Stimulated activated naive B cell treated with anti-CD40 and anti-IgM and Interleukin-4, amounts not matched to agents 10 μg/mL and 1 μg/mL and 100 μg/mL, for 72 hours (primary cell): Measurements from ENCODE around the gene PTGS1.

Source experiments
- ATAC-seq, 2 donors: fragments of 150-1000 bp; cut with Tn5 transposase; replicated peaks; 2 replicates each; pipeline ENCODE4 v1.10.0; 2021; ENCODE audit warnings: moderate library complexity in 1 of 2
- DNase-seq: peaks from one replicate; pipeline ENCODE4 v3.0.0; 2021
- H3K27ac Mint-ChIP-seq: one replicate; pipeline ENCODE4 v1.8.0; 2022; ENCODE audit warnings: mild to moderate bottlenecking, mixed read lengths
- H3K27me3 Mint-ChIP-seq, 2 donors: one replicate each; pipeline ENCODE4 v1.8.0; 2022; ENCODE audit warnings: mixed read lengths in 2 of 2
- H3K36me3 Mint-ChIP-seq, 2 donors: one replicate each; pipeline ENCODE4 v1.8.0; 2022; ENCODE audit warnings: mixed read lengths in 2 of 2, mild to moderate bottlenecking in 1 of 2
- H3K4me1 Mint-ChIP-seq, 2 donors: one replicate each; pipeline ENCODE4 v1.8.0; 2022; ENCODE audit warnings: mixed read lengths in 2 of 2, mild to moderate bottlenecking in 1 of 2
- H3K4me3 Mint-ChIP-seq, 2 donors: one replicate each; pipeline ENCODE4 v1.8.0; 2022; ENCODE audit warnings: mild to moderate bottlenecking in 2 of 2, mixed read lengths in 2 of 2, moderate library complexity in 1 of 2
- H3K9me3 Mint-ChIP-seq, 2 donors: one replicate each; pipeline ENCODE4 v1.8.0; 2022; ENCODE audit warnings: mixed read lengths in 2 of 2, mild to moderate bottlenecking in 1 of 2

The PTGS1 gene

DNA sequence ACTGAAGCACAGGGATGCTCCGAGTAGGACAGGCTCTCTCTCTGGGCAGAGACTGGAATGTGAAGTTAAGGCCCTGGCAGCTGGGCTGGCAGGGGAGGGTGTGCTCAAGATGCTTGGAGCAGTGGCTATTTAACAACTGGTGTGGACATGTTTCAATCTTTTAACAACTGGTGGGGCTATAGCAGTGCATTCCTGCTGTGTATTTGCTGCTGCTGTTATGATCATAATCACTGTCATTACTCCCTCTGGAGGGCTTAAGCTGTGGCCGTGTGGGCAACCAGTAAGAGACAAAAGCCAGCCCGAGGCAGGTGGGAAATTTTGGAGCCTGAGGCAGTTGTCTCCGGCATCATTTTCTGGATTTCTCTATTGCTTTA, 33.3 kb upstream of the PTGS1 start:
- no peaks in the 10 kb centered on the region for H3K4me1 Mint-ChIP-seq
- no peaks in the 10 kb centered on the region for H3K9me3 Mint-ChIP-seq
- H3K27me3 Mint-ChIP-seq, result peaks cover 4 to 12% of the 10 kb centered on the region in 2 donors
- ATAC-seq, result no peak
- no peak for DNase-seq
- H3K4me3 Mint-ChIP-seq, result no peak overlapping the region
- H3K36me3 Mint-ChIP-seq, result peaks cover 0 to 1% of the 10 kb centered on the region in 2 donors
- H3K27ac Mint-ChIP-seq, result no peak overlapping the region

DNA sequence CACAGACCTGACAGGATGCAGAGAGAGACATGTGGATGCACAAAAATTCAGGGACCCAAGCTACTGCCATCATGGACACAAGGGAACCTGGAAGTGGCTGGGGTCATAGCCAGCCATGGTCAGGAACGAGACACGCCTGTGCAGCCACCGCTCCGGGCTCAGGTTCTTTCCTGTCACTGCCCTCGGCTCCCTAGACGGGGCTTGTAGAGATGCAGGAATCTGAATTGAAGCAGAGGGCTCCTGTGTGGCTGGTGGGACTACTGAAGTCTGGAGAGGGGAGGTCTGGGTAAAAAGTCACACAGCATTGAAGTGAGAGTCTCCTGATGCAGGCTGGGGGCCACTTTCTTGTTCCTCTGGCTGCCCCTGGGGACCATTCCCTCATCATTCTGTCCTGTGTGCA, 32.3 kb upstream of the PTGS1 start:
- Mint-ChIP-seq H3K9me3 (no peaks in the 10 kb centered on the region), H3K4me3 (no peak overlapping the region), H3K27ac (no peak overlapping the region), H3K36me3 (no peaks in the 10 kb centered on the region), H3K4me1 (no peaks in the 10 kb centered on the region), H3K27me3 (peaks cover 4 to 12% of the 10 kb centered on the region in 2 donors)
- ATAC-seq (no peak), DNase-seq (no peak)

DNA sequence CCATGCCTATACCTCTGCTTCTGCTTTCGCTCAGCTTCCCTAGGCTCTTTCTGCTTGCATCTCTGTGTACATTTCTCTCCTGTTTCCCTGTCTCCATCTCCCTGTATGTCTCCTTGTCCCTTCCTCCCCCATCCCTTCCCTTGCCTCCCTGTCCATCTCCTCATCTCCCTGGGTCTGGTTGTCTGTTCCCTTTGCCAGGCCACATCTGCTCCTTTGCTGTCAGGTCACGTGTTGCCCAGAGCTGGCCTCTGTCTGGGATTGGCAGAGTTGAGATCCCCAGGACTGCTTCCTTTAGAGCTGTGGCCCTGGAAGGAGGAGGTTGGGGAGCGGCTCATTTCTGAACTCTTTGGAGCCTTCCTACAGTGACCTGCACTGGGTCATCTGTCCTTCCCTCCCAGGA, 31.8 kb upstream of the PTGS1 start:
- Mint-ChIP-seq H3K9me3 (no peaks in the 10 kb centered on the region), H3K27ac (no peak overlapping the region), H3K36me3 (no peaks in the 10 kb centered on the region), H3K4me3 (no peak overlapping the region), H3K4me1 (no peaks in the 10 kb centered on the region), H3K27me3 (peaks cover 8 to 15% of the 10 kb centered on the region in 2 donors)
- ATAC-seq, result no peak
- no peak for DNase-seq

DNA sequence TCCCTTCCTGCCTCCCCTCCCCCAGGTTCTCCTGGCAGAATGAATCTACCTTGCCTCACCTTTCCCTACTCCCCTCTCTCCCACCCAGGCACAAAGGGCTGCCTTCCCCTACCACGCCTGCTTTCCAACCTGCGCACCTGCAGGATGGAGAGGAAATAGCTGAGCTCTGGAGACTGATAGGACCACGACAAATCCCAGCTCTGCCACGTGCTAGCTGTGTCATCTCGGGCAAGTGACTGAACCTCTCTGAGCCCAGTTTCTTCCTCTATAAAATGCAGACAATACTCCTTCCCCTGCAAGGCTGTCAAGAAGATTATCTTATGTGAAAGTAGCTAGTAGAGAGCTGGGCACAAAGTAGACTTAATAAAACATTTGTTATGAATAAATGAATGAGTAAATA, 31.2 kb upstream of the PTGS1 start:
- H3K4me1 Mint-ChIP-seq, result no peaks in the 10 kb centered on the region
- H3K27ac Mint-ChIP-seq, result no peak overlapping the region
- H3K4me3 Mint-ChIP-seq, result no peak overlapping the region
- peaks cover 8 to 18% of the 10 kb centered on the region in 2 donors for H3K27me3 Mint-ChIP-seq
- no peak for DNase-seq
- H3K36me3 Mint-ChIP-seq, result no peaks in the 10 kb centered on the region
- no peaks in the 10 kb centered on the region for H3K9me3 Mint-ChIP-seq
- no peak for ATAC-seq

DNA sequence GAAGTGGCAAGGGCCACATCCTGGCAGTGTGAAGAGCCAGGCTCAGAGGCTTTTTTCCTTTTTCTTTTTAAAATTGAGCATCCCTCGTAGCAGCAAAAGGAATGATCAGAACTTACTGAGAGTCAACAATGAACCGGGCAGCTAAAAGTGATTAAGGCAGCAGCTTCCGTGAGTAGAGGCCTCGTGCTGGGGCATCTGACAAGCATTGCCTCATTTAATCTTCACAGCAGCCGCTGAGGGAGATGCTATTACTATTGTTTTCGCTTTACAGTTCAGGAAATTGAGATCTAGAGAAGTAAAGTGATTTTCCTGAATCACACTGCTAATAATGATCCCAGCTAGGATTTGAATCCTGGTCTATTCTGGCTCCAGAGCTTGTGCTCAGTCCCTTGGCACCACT, 30.7 kb upstream of the PTGS1 start:
- Mint-ChIP-seq H3K9me3 (no peaks in the 10 kb centered on the region), H3K4me1 (no peaks in the 10 kb centered on the region), H3K27ac (no peak overlapping the region), H3K36me3 (no peaks in the 10 kb centered on the region), H3K4me3 (no peak overlapping the region), H3K27me3 (peaks cover 8 to 22% of the 10 kb centered on the region in 2 donors)
- DNase-seq (no peak), ATAC-seq (no peak)

DNA sequence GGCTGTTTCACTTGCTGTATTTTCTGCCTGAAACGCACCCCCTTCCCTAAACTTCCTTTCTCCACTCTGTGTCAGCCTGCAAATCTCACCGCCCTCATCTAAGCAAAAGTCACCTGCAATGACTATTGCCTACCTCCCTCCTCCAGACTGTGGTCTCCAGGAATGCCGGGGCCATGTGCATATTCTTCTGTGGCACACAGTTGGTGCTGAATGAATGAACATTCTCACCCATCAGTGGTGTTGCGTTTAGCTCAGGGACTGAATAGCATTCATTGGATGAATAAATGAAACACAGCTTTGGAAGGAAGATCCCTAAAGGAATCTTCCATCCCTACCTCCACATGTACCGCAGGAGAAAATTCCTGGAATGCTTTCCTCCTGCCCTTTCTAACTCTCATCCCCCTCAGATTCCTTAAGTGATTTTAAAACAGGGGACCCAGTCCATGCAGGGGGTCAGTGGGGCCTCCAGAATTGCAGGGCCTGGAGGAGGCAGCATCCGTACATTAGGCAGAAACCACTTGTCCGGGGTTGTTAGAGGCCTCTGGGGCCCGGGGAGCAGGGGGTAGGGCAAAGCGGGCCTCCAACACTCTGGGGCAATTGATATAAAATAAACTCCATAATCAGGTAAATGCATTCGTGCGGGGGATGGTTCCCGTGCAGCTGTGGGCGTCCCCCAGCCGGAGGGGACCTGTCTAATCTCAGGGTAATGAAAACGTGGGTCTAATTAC, 28.3 kb upstream of the PTGS1 start:
- Mint-ChIP-seq H3K27ac (no peak overlapping the region), H3K36me3 (no peaks in the 10 kb centered on the region), H3K9me3 (no peaks in the 10 kb centered on the region), H3K27me3 (peaks cover 23 to 37% of the 10 kb centered on the region in 2 donors), H3K4me1 (peaks cover 3 to 5% of the 10 kb centered on the region in 2 donors), H3K4me3 (no peak overlapping the region)
- DNase-seq, result no peak
- ATAC-seq, result no peak

DNA sequence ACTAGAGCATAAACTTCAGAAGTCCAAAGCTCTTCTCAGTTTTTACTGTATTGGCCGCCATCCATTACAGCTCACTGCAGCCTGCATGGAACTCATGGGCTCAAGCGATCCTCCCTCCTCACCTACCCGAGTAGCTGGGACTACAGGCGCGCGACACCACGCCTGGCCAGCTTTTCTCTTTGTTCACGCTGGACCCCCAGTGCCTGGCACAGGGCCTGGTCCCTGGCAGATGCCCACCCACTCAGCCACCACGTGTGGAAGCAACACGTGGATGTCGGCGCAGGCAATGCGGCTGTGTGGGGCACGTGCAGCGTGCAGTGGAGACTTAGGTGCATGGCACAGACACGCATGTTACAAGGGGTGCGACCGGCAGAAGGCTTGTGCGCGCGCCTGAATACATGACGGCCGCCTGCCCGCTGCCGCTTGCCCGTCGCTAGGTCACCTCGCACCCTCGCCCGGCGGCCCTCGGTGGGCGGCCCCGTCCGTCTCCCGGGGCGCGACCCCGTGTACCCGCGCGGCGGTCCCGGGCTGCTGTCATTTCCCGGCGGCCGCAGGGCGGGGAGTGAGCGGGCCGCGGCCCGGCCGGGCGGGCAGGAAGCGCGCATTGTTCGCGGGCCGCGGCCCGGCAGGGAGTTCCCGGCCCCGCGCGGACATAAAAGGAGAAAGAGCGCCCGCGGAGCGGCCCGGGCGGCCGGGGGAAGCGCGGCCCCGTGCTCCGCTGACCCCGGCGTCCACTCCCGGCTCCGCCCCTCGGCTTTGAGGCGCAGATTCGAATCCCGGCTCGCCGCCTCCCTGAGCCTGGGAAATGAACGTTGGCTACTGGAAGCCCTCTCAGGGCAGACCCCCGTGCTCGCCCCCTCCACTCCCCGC, 24.1 kb upstream of the PTGS1 start:
- Mint-ChIP-seq H3K4me3 (peak overlapping the region; percentile 82 to 84), H3K9me3 (no peaks in the 10 kb centered on the region), H3K27me3 (peaks cover 46 to 59% of the 10 kb centered on the region in 2 donors), H3K27ac (peak overlapping the region; percentile 22), H3K36me3 (no peaks in the 10 kb centered on the region), H3K4me1 (peaks cover 3 to 14% of the 10 kb centered on the region in 2 donors)
- no peak for DNase-seq
- ATAC-seq, result peak; percentile 44 to 50

DNA sequence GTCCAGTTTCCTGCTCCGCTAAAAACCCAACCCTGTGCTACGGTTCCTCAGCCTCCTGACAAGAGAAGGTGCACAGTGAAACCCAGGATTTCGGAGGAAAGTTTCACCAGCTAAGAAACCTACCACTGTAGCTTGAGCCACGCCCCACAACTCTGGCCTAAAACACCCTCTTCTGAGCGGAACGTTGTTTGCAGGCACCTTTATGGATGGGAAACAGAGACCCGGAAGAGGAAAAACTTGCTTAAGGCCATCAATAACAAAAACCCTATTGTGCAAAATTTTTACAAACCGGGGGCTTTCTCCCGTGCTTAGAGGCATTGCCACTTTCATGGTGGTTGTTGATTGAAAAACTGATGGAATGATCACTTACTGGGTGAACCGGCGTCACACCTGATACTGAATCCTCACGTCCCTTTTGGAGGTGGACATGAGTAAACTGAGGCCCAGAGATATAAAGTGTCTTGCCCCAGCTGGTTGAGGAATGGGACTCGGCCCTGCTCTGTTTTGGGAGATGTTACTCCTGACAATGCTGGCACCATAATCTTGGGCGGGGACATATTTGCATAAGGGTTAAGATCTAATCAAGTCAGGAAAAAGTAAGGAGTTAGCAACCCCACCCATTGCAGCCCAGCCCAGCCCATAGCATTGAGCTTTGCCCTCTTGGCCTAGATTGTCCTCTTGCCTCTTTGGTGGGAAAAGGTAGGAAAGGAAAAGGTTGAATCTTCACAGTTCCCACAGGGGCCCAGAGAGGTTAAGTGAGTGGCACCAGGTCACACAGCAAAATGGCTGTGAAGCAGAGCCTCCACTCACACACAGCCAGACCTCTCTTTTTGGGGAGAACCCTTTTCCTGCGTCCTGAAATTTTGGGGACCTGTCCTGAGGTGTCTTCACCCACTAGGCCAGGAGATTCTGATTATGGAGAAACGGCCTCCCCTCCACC, 23.2 kb upstream of the PTGS1 start:
- Mint-ChIP-seq H3K9me3 (peaks cover 0 to under 1% of the 10 kb centered on the region in 2 donors), H3K27ac (peak overlapping the region; percentile 22), H3K4me3 (peak overlapping the region; percentile 82 to 84), H3K4me1 (peaks cover 3 to 14% of the 10 kb centered on the region in 2 donors), H3K27me3 (peaks cover 46 to 59% of the 10 kb centered on the region in 2 donors), H3K36me3 (no peaks in the 10 kb centered on the region)
- DNase-seq (no peak), ATAC-seq (peak; percentile 30 to 42)

DNA sequence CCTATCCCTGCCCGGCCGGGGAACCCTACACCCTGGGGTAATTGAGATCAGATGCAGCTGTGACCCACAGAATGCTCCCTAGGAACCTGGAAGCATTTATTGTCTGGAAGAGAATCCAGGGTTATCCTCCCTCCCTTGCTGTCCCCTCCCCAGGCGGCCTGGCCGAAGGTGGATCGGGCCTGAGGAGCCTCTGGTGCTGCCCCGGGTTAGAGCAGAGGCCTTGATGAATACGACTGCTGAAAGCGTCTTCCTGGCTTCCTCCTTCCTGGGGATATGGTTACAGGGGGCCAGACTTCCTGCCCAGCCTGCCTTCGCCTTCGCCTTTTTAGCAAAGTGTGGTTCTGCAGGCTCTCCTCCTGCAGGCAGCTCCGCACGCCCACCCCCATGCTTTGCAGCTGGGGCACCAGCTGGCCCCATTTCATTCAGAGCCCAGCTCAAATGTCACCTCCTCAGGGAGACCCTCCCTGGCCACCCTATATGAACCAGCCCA, 22.5 kb upstream of the PTGS1 start:
- peaks cover 46 to 59% of the 10 kb centered on the region in 2 donors for H3K27me3 Mint-ChIP-seq
- H3K4me1 Mint-ChIP-seq, result peaks cover 3 to 14% of the 10 kb centered on the region in 2 donors
- no peak overlapping the region for H3K4me3 Mint-ChIP-seq
- no peak for ATAC-seq
- peaks cover 0 to 4% of the 10 kb centered on the region in 2 donors for H3K9me3 Mint-ChIP-seq
- H3K36me3 Mint-ChIP-seq, result no peaks in the 10 kb centered on the region
- H3K27ac Mint-ChIP-seq, result no peak overlapping the region
- no peak for DNase-seq

DNA sequence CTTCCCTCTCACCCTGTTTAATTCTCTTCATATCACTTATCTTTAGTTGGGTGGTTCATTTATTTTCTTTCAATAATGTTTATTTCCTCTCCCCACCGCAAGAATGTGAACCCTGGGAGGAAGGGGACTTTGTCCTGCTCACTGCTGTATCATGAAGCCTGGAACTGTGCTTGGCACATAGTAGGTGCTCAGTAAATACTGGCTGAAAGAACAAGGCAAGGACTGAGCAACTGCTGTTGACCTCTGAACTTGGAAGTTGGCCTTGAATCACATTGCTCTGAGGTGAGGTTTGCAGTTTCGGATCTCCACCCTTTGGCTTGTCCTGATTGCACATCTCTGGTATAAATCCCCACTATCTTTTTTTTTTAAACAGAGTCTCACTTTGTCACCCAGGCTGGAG, 22.0 kb upstream of the PTGS1 start:
- H3K27ac Mint-ChIP-seq, result no peak overlapping the region

DNA sequence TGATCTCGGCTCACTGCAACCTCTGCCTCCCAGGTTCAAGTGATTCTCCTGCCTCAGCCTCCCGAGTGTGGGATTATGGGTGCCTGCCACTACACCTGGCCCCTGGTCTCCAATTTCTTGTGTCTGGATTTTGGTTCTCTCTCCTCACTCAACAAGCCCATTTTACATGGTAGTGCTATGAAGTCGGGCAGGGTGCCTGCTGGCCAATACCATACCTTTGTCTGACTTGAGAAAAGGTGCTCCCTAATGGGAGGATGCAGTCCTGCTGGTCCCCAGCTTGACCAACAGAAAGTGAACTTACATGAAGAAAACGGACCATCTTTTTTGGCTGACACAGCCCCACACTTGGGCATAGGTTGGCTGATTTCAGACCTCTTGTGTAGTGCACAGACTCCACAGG, 21.6 kb upstream of the PTGS1 start:
- ATAC-seq, result no peak
- no peak for DNase-seq
- Mint-ChIP-seq H3K27me3 (peaks cover 43 to 54% of the 10 kb centered on the region in 2 donors), H3K4me1 (peaks cover 3 to 14% of the 10 kb centered on the region in 2 donors), H3K4me3 (no peak overlapping the region), H3K9me3 (peaks cover 2 to 4% of the 10 kb centered on the region in 2 donors), H3K36me3 (peaks cover 0 to 2% of the 10 kb centered on the region in 2 donors), H3K27ac (no peak overlapping the region)

More for the DNA sequence above, 22.0 kb upstream of the PTGS1 start:
- Mint-ChIP-seq H3K4me1 (peaks cover 3 to 14% of the 10 kb centered on the region in 2 donors), H3K9me3 (peaks cover 2 to 4% of the 10 kb centered on the region in 2 donors), H3K36me3 (peaks cover 0 to 2% of the 10 kb centered on the region in 2 donors), H3K4me3 (no peak overlapping the region), H3K27me3 (peaks cover 45 to 58% of the 10 kb centered on the region in 2 donors)
- ATAC-seq, result no peak
- DNase-seq, result no peak

DNA sequence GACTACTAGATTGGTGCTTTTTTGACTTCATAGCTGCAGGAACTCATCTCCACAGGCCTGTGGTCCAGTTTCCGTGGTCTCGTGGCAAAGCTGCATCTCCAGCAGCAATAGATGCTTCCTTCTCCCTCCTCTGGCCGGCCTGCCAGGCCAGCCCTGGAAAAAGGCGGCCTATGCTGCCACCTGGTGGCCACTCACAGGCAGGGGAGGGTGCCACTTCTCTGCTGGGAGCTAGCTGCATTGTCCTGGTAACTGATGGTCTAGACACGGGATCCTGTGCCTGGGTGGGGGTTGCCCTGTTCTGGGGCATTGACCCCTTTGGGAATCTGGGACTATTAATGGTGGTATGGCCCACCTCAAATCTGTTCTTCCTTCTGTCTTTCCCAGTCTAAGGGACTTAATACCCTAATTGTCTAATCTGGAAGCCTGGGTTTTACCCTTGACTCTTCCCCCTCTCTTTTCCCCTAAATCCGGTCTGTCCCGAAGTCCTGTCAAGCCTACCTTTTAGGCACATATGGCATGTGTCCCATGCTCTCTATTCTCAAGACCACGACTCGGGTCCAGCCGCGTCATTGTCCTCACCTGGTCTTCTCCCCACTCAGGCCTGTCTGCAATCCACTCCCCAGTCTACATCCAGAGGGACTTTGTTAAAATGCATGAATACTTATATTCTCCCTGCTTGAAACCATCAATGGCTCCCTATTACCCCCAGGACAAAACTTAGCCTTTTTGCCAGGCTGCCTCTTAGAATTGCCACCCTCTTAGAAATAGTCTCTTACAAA, 20.1 kb upstream of the PTGS1 start:
- Mint-ChIP-seq H3K9me3 (peaks cover 2 to 4% of the 10 kb centered on the region in 2 donors), H3K27me3 (peaks cover 42 to 43% of the 10 kb centered on the region in 2 donors), H3K27ac (no peak overlapping the region), H3K4me3 (no peak overlapping the region), H3K36me3 (peaks cover 0 to 2% of the 10 kb centered on the region in 2 donors), H3K4me1 (peaks cover 3 to 14% of the 10 kb centered on the region in 2 donors)
- DNase-seq (peak; percentile 70), ATAC-seq (peak; percentile 94 to 96)

DNA sequence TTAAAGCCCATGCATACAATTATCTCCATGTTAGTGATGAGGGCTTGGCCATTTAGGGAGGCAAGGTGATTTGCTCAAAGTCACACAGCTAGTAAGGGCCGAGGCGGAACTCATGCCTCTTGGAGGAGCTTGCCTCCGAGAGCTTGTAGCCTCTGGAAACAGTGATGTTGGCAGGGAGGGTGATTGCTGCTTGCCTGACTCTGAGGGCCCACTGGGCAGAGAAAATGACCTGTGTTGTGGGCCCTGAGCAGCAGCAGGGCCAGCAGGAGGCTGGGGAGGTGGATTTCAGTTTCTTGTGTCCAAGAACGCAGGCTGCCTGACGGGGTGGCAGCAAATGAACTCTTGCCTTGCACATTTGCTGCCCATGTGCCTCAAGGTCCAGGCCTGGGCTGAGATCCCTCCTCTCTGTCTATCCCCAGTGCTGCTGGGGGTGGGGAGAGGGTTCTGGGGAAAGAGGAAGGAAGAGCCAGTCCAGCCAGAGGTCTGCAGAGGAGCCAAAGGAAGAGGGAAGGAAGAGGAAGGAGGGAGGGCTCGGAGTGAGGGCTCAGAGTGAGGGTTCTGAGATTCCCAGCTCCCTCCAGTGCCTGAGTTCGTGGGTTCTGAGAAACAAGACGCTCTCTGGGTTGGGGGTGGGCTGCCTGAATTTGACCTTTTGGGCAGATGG, 16.2 kb upstream of the PTGS1 start:
- ATAC-seq (no peak), DNase-seq (no peak)
- H3K9me3 Mint-ChIP-seq, result peaks cover 12 to 14% of the 10 kb centered on the region in 2 donors
- H3K36me3 Mint-ChIP-seq, result peaks cover 6 to 14% of the 10 kb centered on the region in 2 donors
- no peak overlapping the region for H3K27ac Mint-ChIP-seq
- peaks cover 0 to 6% of the 10 kb centered on the region in 2 donors for H3K4me1 Mint-ChIP-seq
- H3K27me3 Mint-ChIP-seq, result peaks cover 19 to 21% of the 10 kb centered on the region in 2 donors
- no peak overlapping the region for H3K4me3 Mint-ChIP-seq
